K562 (cell line): ENCODE measurements around the gene SGIP1. TPM values are rescaled to one million over a fixed set of nuclear protein-coding genes. Genes with fewer than 3 reads are reported as not detected.

Source experiments
- ATAC-seq: fragments of 200-7000 bp; cut with Tn5 transposase; 3 replicates; pipeline ENCODE4 v1.9.1; 2020; ENCODE audit warnings: moderate library complexity
- BruUV-seq: library from RNA; stranded (reverse); fragments of 400-500 nt; replicated peaks from 2 replicates; lab custom pipeline; 2021; lab: Mats Ljungman, UMichigan
- CTCF ChIA-PET: fragments of 300-600 bp; formaldehyde crosslinking; extraction: SDS; loops from one replicate; lab custom pipeline; 2021; ENCODE audit warnings: low intra/inter-chr PET ratio; lab: Yijun Ruan, JAX
- POLR2A ChIA-PET: fragments of 300-600, 350-650 bp; sonication (Branson Sonifier 250); formaldehyde crosslinking; extraction: SDS; loops from one replicate; lab custom pipeline; 2021; ENCODE audit warnings: antibody characterized with exemption, inconsistent platforms; lab: Yijun Ruan, JAX
- DNase-seq, 4 experiments: peaks; one replicate each; pipeline versions ENCODE4 v3.0.0 to v3.0.0-alpha.2; 2011 to 2018; ENCODE audit warnings: low spot score in 3 of 4, mixed read lengths in 3 of 4; ENCODE audit errors: extremely low read depth in 1 of 4
- FAIRE-seq: peaks from 2 replicates; lab custom pipeline; 2011; peaks lifted over from hg19 to GRCh38; lab: Jason Lieb, UNC
- H2AFZ ChIP-seq: 2 replicates; pipeline ENCODE4 v1.6.0; 2011; ENCODE audit warnings: low read depth, low read length, control low read depth, inconsistent platforms
- H3K27ac ChIP-seq: fragments of 200-600 bp; 3 replicates; pipeline ENCODE4 v1.8.0; 2011; ENCODE audit warnings: low read depth, mild to moderate bottlenecking, control low read depth, inconsistent platforms, low read length, moderate library complexity, mixed read lengths; ENCODE audit errors: extremely low read depth
- H3K27me3 ChIP-seq, 2 experiments: fragments of 300-600 bp in 1 of 2; 2 replicates in 1 of 2; 3 replicates in 1 of 2; pipeline versions ENCODE4 v1.6.0 to v1.8.0; 2011; ENCODE audit warnings: inconsistent platforms in 2 of 2, low read length in 2 of 2, mild to moderate bottlenecking in 1 of 2, mixed read lengths in 1 of 2, moderate library complexity in 1 of 2; ENCODE audit not compliant: control insufficient read depth in 2 of 2, insufficient read depth in 2 of 2
- H3K36me3 ChIP-seq: fragments of 300-600 bp; 3 replicates; pipeline ENCODE4 v1.8.0; 2011; ENCODE audit warnings: mild to moderate bottlenecking, low read length, inconsistent platforms; ENCODE audit not compliant: control insufficient read depth, insufficient read depth
- H3K4me1 ChIP-seq, 2 experiments: fragments of 200-600 bp in 1 of 2; replicated peaks in 1 of 2; 2 replicates in 1 of 2; 3 replicates in 1 of 2; pipeline versions ENCODE4 v1.5.1 to v1.8.0; 2011; ENCODE audit warnings: inconsistent platforms in 2 of 2, low read length in 2 of 2, mild to moderate bottlenecking in 1 of 2, mixed read lengths in 1 of 2, moderate library complexity in 1 of 2; ENCODE audit not compliant: control insufficient read depth in 2 of 2, insufficient read depth in 2 of 2
- H3K4me2 ChIP-seq: 2 replicates; pipeline ENCODE4 v1.6.1; 2011; ENCODE audit warnings: low read length, control low read depth, inconsistent platforms, mixed read lengths; ENCODE audit not compliant: insufficient read depth
- H3K4me3 ChIP-seq: fragments of 200-600 bp; sonication (generic), shearing (Covaris generic); 2 replicates; pipeline ENCODE4 v1.5.1; 2016; ENCODE audit warnings: control low read depth, inconsistent platforms
- H3K79me2 ChIP-seq: fragments of 200-600 bp; 3 replicates; pipeline ENCODE4 v1.8.0; 2011; ENCODE audit warnings: low read length, inconsistent platforms; ENCODE audit not compliant: control insufficient read depth, insufficient read depth
- H3K9ac ChIP-seq, 2 experiments: 2 replicates each; pipeline versions ENCODE4 v1.6.0 to v1.6.1; 2011; ENCODE audit warnings: low read depth in 2 of 2, low read length in 2 of 2, control low read depth in 1 of 2, inconsistent platforms in 1 of 2, mild to moderate bottlenecking in 1 of 2, mixed read lengths in 1 of 2; ENCODE audit not compliant: insufficient read depth in 1 of 2
- H3K9me1 ChIP-seq: one replicate; pipeline ENCODE4 v1.6.0; 2011; ENCODE audit warnings: inconsistent platforms, mild to moderate bottlenecking, low read length, moderate library complexity; ENCODE audit not compliant: control insufficient read depth, insufficient read depth
- H3K9me3 ChIP-seq: replicated peaks from 2 replicates; pipeline ENCODE4 v1.5.1; 2011; ENCODE audit warnings: low read depth, low read length, inconsistent platforms; ENCODE audit not compliant: control insufficient read depth, insufficient read depth
- H4K20me1 ChIP-seq: replicated peaks from 2 replicates; pipeline ENCODE4 v1.6.1; 2011; ENCODE audit warnings: low read length, inconsistent platforms, mixed read lengths; ENCODE audit not compliant: control insufficient read depth, insufficient read depth
- ELF1 ChIP-seq: fragments of 200-800 bp; sonication (Bioruptor generic); IDR thresholded peaks from 2 replicates; pipeline ENCODE4 v1.6.1; 2016; ENCODE audit warnings: missing genetic modification characterization, missing compliant biosample characterization
- FOXP1 ChIP-seq: sonication (generic); formaldehyde crosslinking; IDR thresholded peaks from 2 replicates; pipeline ENCODE4 v1.8.0; 2022; ENCODE audit warnings: mild to moderate bottlenecking, missing genetic modification reagents
- HDAC2 ChIP-seq: fragments of 450-650 bp; IDR thresholded peaks from 2 replicates; pipeline ENCODE4 v1.6.1; 2016; ENCODE audit warnings: mild to moderate bottlenecking
- HMG20A ChIP-seq: fragments of 450-650 bp; formaldehyde crosslinking; conservative IDR thresholded peaks from 2 replicates; pipeline ENCODE4 v1.4.0; 2020; ENCODE audit warnings: mild to moderate bottlenecking, mixed read lengths
- KLF16 ChIP-seq: IDR thresholded peaks from 2 replicates; pipeline ENCODE4 v1.6.1; 2016; ENCODE audit warnings: antibody characterized with exemption
- MAZ ChIP-seq, 2 experiments: fragments of 450-650 bp in 1 of 2; sonication (generic) in 1 of 2; formaldehyde crosslinking; IDR thresholded peaks in 1 of 2; conservative IDR thresholded peaks in 1 of 2; 2 replicates each; pipeline versions ENCODE4 v1.4.0 to v1.5.0; 2020; ENCODE audit warnings: mild to moderate bottlenecking in 1 of 2, missing genetic modification reagents in 1 of 2
- MXI1 ChIP-seq: IDR thresholded peaks from 2 replicates; pipeline ENCODE4 v1.6.1; 2011; ENCODE audit warnings: low read depth, mild to moderate bottlenecking, improper control_type of control experiment, low read length
- SP1 ChIP-seq: sonication (generic); formaldehyde crosslinking; IDR thresholded peaks from 2 replicates; pipeline ENCODE4 v1.8.1; 2022; ENCODE audit warnings: mild to moderate bottlenecking, missing genetic modification reagents
- STAG1 ChIP-seq: sonication (generic); formaldehyde crosslinking; IDR thresholded peaks from 2 replicates; pipeline ENCODE4 v1.5.0; 2020; ENCODE audit warnings: missing genetic modification reagents, borderline replicate concordance
- ZNF696 ChIP-seq: fragments of 250-450 bp; sonication (Bioruptor Pico); conservative IDR thresholded peaks from 2 replicates; pipeline ENCODE4 v1.4.0; 2020; ENCODE audit warnings: mild to moderate bottlenecking, moderate library complexity
- ZNF717 ChIP-seq: fragments of 250-450 bp; sonication (Bioruptor Pico); IDR thresholded peaks from 2 replicates; pipeline ENCODE4 v1.5.0; 2021
- WGBS: fragments of 100-300 bp; shearing (Covaris generic); methylation state at CpG from one replicate; pipeline ENCODE4 v1.1.6; 2016; ENCODE audit warnings: low coverage, mixed read lengths; ENCODE audit not compliant: insufficient coverage; ENCODE audit errors: missing lambda C conversion rate; 5-methylcytosine and 5-hydroxymethylcytosine counted together
- in situ Hi-C: fragments of 300-500 bp; cut with MboI; formaldehyde crosslinking; loops from 4 replicates; pipeline ENCODE4 v1.15.0; 2018; ENCODE audit warnings: inconsistent platforms, mixed read lengths
- intact Hi-C: fragments of 100-400 bp; cut with micrococcal nuclease; formaldehyde crosslinking; loops from 2 replicates; pipeline ENCODE4 v1.14.2; 2022
- polyA plus RNA-seq, 8 experiments: library from polyadenylated mRNA; depleted of rRNA in 4 of 8; stranded (reverse) in 5 of 8; unstranded in 3 of 8; fragments of >200 nt; fragmentation: Nextera tagmentation in 2 of 8; fragmentation: Illumina TruSeq in 1 of 8; extraction: Ambion mirVana in 2 of 8; extraction: Trizol in 1 of 8; gene quantifications; 2 replicates each; pipeline versions ENCODE4 v1.2.1 to v1.2.3, GENCODE V29; 2011 to 2014; ENCODE audit warnings: inconsistent platforms in 1 of 8, missing spikeins in 1 of 8
- total RNA-seq, 7 experiments: library from RNA; depleted of rRNA in 6 of 7; stranded (reverse); fragments of >200 nt in 6 of 7; fragmentation: Illumina TruSeq in 2 of 7; extraction: Trizol in 2 of 7; gene quantifications; 2 replicates each; pipeline versions ENCODE4 v1.2.1 to v1.2.3, GENCODE V29; 2011 to 2021; ENCODE audit warnings: low replicate concordance in 1 of 7
- TF ChIP-seq, protein P1 (sequence below): fragments of 450-650 bp; IDR thresholded peaks from 2 replicates; pipeline ENCODE4 v1.6.1; 2017; ENCODE audit warnings: antibody characterized with exemption, mild to moderate bottlenecking
- TF ChIP-seq, protein P2 (sequence below): fragments of 150-350 bp; conservative IDR thresholded peaks from 2 replicates; pipeline ENCODE4 v1.6.1; 2014; ENCODE audit warnings: low read length
- TF ChIP-seq, protein P3 (sequence below): fragments of 450-650 bp; IDR thresholded peaks from 2 replicates; pipeline ENCODE4 v1.6.1; 2016; ENCODE audit warnings: low read depth, mild to moderate bottlenecking, moderate library complexity
- TF ChIP-seq, protein P4 (sequence below): sonication (generic); formaldehyde crosslinking; IDR thresholded peaks from 2 replicates; pipeline ENCODE4 v1.8.0; 2022; ENCODE audit warnings: mild to moderate bottlenecking, low read depth, missing genetic modification reagents

The SGIP1 gene
- total and polyA plus RNA-seq, 9 of the 15 experiments (the other 6 are each of a cell fraction or from before 2014, with no cell fraction given) = 0.07 to 0.35 TPM; not detected in 7

DNA sequence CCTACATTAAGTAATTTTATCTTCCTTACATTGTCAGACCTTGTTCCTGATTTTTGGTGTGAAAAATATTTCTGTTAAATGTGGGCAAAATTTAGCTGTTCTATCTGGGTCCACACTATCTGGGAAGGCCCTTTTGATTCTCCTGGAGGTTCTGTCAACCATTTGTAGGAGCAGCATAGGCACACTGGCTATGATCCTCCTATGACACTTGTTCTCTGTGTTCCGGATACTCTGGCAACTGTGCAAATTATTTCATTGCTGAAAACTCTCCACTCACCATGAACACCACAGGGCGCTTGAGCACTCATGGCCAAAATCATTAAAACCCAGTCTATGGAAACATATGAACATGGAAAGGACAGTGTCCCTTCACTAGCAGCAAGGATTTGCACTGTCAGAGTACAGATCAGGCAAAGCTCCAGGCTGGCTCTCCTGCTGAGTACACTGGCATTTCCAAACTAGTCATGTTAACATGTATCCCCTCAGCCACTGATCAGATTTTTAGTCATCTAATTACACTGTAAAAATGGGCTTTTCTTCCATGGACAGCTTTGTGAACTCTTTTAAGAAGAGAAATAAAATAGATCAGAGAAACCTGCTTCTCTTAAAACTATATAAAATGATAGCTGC lies 43.9 kb upstream of the SGIP1 start:
- Histone ChIP-seq H3K9me3 (no peaks in the 10 kb centered on the region), H3K9me1 (no peaks in the 10 kb centered on the region), H3K27ac (no peak overlapping the region), H3K4me3 (no peak overlapping the region), H3K9ac (no peak overlapping the region), H2AFZ (no peak overlapping the region), H3K79me2 (no peaks in the 10 kb centered on the region), H3K4me1 (no peaks in the 10 kb centered on the region), H3K4me2 (no peak overlapping the region), H3K27me3 (no peaks in the 10 kb centered on the region), H4K20me1 (no peaks in the 10 kb centered on the region), H3K36me3 (no peaks in the 10 kb centered on the region)
- BruUV-seq = no TSS peak
- FAIRE-seq = no peak
- DNase-seq = no peak
- ChIA-PET POLR2A (no interaction called here), CTCF (no interaction called here)
- in situ Hi-C loops (no loop called here), intact Hi-C loops (no loop called here)
- no peak for ATAC-seq
- 0% methylated on average over 2 of the region's 2 CpGs for WGBS
- TF ChIP-seq HMG20A (CRISPR knock-in tag) (no peak), MXI1 (no peak), FOXP1 (no peak), ZNF696 (CRISPR knock-in tag) (no peak), KLF16 (no peak), HDAC2 (no peak), ELF1 (tag) (no peak), STAG1 (CRISPR knock-in tag) (no peak), SP1 (CRISPR knock-in tag) (no peak), MAZ (CRISPR knock-in tag; conservative IDR thresholded peaks at IDR 0.05 in 1 of 2, IDR thresholded peaks at IDR 0.05 in 1 of 2) (no peak), ZNF717 (no peak)
- TF ChIP-seq, protein P1, sequence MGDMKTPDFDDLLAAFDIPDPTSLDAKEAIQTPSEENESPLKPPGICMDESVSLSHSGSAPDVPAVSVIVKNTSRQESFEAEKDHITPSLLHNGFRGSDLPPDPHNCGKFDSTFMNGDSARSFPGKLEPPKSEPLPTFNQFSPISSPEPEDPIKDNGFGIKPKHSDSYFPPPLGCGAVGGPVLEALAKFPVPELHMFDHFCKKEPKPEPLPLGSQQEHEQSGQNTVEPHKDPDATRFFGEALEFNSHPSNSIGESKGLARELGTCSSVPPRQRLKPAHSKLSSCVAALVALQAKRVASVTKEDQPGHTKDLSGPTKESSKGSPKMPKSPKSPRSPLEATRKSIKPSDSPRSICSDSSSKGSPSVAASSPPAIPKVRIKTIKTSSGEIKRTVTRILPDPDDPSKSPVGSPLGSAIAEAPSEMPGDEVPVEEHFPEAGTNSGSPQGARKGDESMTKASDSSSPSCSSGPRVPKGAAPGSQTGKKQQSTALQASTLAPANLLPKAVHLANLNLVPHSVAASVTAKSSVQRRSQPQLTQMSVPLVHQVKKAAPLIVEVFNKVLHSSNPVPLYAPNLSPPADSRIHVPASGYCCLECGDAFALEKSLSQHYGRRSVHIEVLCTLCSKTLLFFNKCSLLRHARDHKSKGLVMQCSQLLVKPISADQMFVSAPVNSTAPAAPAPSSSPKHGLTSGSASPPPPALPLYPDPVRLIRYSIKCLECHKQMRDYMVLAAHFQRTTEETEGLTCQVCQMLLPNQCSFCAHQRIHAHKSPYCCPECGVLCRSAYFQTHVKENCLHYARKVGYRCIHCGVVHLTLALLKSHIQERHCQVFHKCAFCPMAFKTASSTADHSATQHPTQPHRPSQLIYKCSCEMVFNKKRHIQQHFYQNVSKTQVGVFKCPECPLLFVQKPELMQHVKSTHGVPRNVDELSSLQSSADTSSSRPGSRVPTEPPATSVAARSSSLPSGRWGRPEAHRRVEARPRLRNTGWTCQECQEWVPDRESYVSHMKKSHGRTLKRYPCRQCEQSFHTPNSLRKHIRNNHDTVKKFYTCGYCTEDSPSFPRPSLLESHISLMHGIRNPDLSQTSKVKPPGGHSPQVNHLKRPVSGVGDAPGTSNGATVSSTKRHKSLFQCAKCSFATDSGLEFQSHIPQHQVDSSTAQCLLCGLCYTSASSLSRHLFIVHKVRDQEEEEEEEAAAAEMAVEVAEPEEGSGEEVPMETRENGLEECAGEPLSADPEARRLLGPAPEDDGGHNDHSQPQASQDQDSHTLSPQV = no peak
- TF ChIP-seq, protein P2, sequence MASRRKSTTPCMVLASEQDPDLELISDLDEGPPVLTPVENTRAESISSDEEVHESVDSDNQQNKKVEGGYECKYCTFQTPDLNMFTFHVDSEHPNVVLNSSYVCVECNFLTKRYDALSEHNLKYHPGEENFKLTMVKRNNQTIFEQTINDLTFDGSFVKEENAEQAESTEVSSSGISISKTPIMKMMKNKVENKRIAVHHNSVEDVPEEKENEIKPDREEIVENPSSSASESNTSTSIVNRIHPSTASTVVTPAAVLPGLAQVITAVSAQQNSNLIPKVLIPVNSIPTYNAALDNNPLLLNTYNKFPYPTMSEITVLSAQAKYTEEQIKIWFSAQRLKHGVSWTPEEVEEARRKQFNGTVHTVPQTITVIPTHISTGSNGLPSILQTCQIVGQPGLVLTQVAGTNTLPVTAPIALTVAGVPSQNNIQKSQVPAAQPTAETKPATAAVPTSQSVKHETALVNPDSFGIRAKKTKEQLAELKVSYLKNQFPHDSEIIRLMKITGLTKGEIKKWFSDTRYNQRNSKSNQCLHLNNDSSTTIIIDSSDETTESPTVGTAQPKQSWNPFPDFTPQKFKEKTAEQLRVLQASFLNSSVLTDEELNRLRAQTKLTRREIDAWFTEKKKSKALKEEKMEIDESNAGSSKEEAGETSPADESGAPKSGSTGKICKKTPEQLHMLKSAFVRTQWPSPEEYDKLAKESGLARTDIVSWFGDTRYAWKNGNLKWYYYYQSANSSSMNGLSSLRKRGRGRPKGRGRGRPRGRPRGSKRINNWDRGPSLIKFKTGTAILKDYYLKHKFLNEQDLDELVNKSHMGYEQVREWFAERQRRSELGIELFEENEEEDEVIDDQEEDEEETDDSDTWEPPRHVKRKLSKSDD = no peak
- TF ChIP-seq, protein P3, sequence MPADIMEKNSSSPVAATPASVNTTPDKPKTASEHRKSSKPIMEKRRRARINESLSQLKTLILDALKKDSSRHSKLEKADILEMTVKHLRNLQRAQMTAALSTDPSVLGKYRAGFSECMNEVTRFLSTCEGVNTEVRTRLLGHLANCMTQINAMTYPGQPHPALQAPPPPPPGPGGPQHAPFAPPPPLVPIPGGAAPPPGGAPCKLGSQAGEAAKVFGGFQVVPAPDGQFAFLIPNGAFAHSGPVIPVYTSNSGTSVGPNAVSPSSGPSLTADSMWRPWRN = no peak
- TF ChIP-seq, protein P4, sequence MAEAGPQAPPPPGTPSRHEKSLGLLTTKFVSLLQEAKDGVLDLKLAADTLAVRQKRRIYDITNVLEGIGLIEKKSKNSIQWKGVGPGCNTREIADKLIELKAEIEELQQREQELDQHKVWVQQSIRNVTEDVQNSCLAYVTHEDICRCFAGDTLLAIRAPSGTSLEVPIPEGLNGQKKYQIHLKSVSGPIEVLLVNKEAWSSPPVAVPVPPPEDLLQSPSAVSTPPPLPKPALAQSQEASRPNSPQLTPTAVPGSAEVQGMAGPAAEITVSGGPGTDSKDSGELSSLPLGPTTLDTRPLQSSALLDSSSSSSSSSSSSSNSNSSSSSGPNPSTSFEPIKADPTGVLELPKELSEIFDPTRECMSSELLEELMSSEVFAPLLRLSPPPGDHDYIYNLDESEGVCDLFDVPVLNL (CRISPR knock-in tag) = no peak
